CD14-positive monocyte (primary cell): Measurements from ENCODE around the gene PADI6. TPM values are rescaled to one million over a fixed set of nuclear protein-coding genes. Genes with fewer than 3 reads are reported as not detected.

ENCODE experiments used
- DNase-seq, 3 donors: peaks; one replicate each; pipeline ENCODE4 v3.0.0-alpha.2; 2011 to 2022
- H2AFZ ChIP-seq: 2 replicates; pipeline ENCODE4 v1.6.0; 2012; ENCODE audit warnings: mild to moderate bottlenecking, low read depth, low read length, inconsistent platforms; ENCODE audit not compliant: insufficient read depth, poor library complexity, severe bottlenecking
- H3K27ac ChIP-seq, 2 donors: 1 replicate in 1 of 2; 2 replicates in 1 of 2; pipeline ENCODE4 v1.5.1; 2012 to 2013; ENCODE audit warnings: low read length in 2 of 2, control low read depth in 1 of 2, inconsistent platforms in 1 of 2, low read depth in 1 of 2, mild to moderate bottlenecking in 1 of 2
- H3K27me3 ChIP-seq, 2 donors: one replicate each; pipeline versions ENCODE4 v1.6.0 to v1.6.1; 2011 to 2013; ENCODE audit warnings: low read length in 2 of 2; ENCODE audit not compliant: control insufficient read depth in 2 of 2, insufficient read depth in 2 of 2
- H3K36me3 ChIP-seq, 2 donors: replicated peaks in 1 of 2; 1 replicate in 1 of 2; 2 replicates in 1 of 2; pipeline versions ENCODE4 v1.5.1 to v1.6.1; 2012 to 2013; ENCODE audit warnings: low read length in 2 of 2, control low read depth in 1 of 2, inconsistent platforms in 1 of 2, mild to moderate bottlenecking in 1 of 2; ENCODE audit not compliant: insufficient read depth in 2 of 2, control insufficient read depth in 1 of 2
- H3K4me1 ChIP-seq, 2 donors: 1 replicate in 1 of 2; 2 replicates in 1 of 2; pipeline versions ENCODE4 v1.5.1 to v1.6.1; 2012 to 2013; ENCODE audit warnings: low read length in 2 of 2, control low read depth in 1 of 2, inconsistent platforms in 1 of 2, mild to moderate bottlenecking in 1 of 2, moderate library complexity in 1 of 2; ENCODE audit not compliant: insufficient read depth in 2 of 2, control insufficient read depth in 1 of 2
- H3K4me2 ChIP-seq: replicated peaks from 2 replicates; pipeline ENCODE3; 2012; ENCODE audit warnings: low read length, moderate library complexity, mild to moderate bottlenecking; ENCODE audit not compliant: poor library complexity, severe bottlenecking; ENCODE audit errors: extremely low read depth
- H3K4me3 ChIP-seq, 3 experiments: fragments of 200-600 bp in 1 of 3; sonication (generic) in 1 of 3; replicated peaks in 1 of 3; 1 replicate in 2 of 3; 2 replicates in 1 of 3; pipeline ENCODE4 v1.5.1; 2011 to 2013; ENCODE audit warnings: low read length in 3 of 3, mild to moderate bottlenecking in 3 of 3, control low read depth in 2 of 3, low read depth in 2 of 3, inconsistent platforms in 1 of 3, moderate library complexity in 1 of 3
- H3K79me2 ChIP-seq: 2 replicates; pipeline ENCODE4 v1.6.0; 2012; ENCODE audit warnings: mild to moderate bottlenecking, control low read depth, inconsistent platforms, low read length, moderate library complexity; ENCODE audit not compliant: insufficient read depth
- H3K9ac ChIP-seq: 2 replicates; pipeline ENCODE4 v1.6.0; 2017; ENCODE audit warnings: low read length, mild to moderate bottlenecking; ENCODE audit not compliant: insufficient read depth, poor library complexity, severe bottlenecking
- H3K9me3 ChIP-seq, 2 donors: replicated peaks in 1 of 2; 1 replicate in 1 of 2; 2 replicates in 1 of 2; pipeline versions ENCODE4 v1.5.1 to v1.6.1; 2012 to 2013; ENCODE audit warnings: low read length in 2 of 2, control low read depth in 1 of 2; ENCODE audit not compliant: control insufficient read depth in 1 of 2, insufficient read depth in 1 of 2
- H4K20me1 ChIP-seq: 2 replicates; pipeline ENCODE4 v1.6.0; 2012; ENCODE audit warnings: mild to moderate bottlenecking, low read length, control low read depth, moderate library complexity; ENCODE audit not compliant: insufficient read depth
- H3K27ac Mint-ChIP-seq, 7 donors: one replicate each; pipeline ENCODE4 v1.8.0; 2020; ENCODE audit warnings: mild to moderate bottlenecking in 7 of 7, mixed read lengths in 7 of 7, moderate library complexity in 6 of 7, inconsistent platforms in 2 of 7
- H3K27me3 Mint-ChIP-seq, 3 donors: one replicate each; pipeline ENCODE4 v1.8.0; 2021 to 2022; ENCODE audit warnings: low read depth in 3 of 3, mild to moderate bottlenecking in 3 of 3, mixed read lengths in 3 of 3, moderate library complexity in 3 of 3, inconsistent platforms in 1 of 3
- H3K36me3 Mint-ChIP-seq, 2 donors: one replicate each; pipeline ENCODE4 v1.8.0; 2020; ENCODE audit warnings: mixed read lengths in 2 of 2, inconsistent platforms in 1 of 2, mild to moderate bottlenecking in 1 of 2
- H3K4me1 Mint-ChIP-seq: one replicate; pipeline ENCODE4 v1.8.0; 2020; ENCODE audit warnings: mild to moderate bottlenecking, mixed read lengths
- H3K4me3 Mint-ChIP-seq, 2 donors: one replicate each; pipeline ENCODE4 v1.8.0; 2020; ENCODE audit warnings: mild to moderate bottlenecking in 2 of 2, mixed read lengths in 2 of 2, moderate library complexity in 1 of 2
- H3K9me3 Mint-ChIP-seq, 7 donors: one replicate each; pipeline ENCODE4 v1.8.0; 2020 to 2022; ENCODE audit warnings: mixed read lengths in 7 of 7, mild to moderate bottlenecking in 6 of 7, moderate library complexity in 6 of 7, inconsistent platforms in 2 of 7
- CTCF ChIP-seq: fragments of 200-600 bp; IDR thresholded peaks from one replicate; pipeline ENCODE4 v1.8.0; 2022; ENCODE audit warnings: antibody characterized with exemption, mild to moderate bottlenecking
- WGBS: methylation state at CpG from one replicate; pipeline ENCODE4 v1.1.5; 2013; ENCODE audit warnings: missing lambda C conversion rate; ENCODE audit not compliant: insufficient coverage; 5-methylcytosine and 5-hydroxymethylcytosine counted together
- intact Hi-C, 2 donors: fragments of 100-400 bp; cut with micrococcal nuclease; formaldehyde crosslinking; loops; one replicate each; pipeline versions ENCODE4 v1.15.0 to v1.15.1; 2023
- polyA plus RNA-seq, 3 donors: library from polyadenylated mRNA; depleted of rRNA in 1 of 3; unstranded in 2 of 3; stranded (reverse) in 1 of 3; fragments of 300-500 nt in 2 of 3; fragments of >200 nt in 1 of 3; fragmentation: Illumina TruSeq in 2 of 3; gene quantifications; 1 replicate in 2 of 3; 2 replicates in 1 of 3; pipeline ENCODE4 v1.2.3, GENCODE V29; 2012 to 2021

The PADI6 gene
- polyA plus RNA-seq, 3 donors = 0.66 to 0.83 (median 0.78) TPM

- intact Hi-C loops = loop anchor here (10.0 kb wide), 1 partner anchor 197 kb away; no protein-coding TSS in a partner anchor
- H3K4me3 Mint-ChIP-seq = peak overlapping the region; percentile 75 to 82
- peak overlapping the region in 1 of 2 donors; percentile 80 for H3K27ac ChIP-seq
- H3K9me3 Mint-ChIP-seq = peaks cover 0 to 2% (median 0%) of the 10 kb centered on the region in 7 donors
- H3K27me3 ChIP-seq = peaks cover 0 to 9% of the 10 kb centered on the region in 2 donors
- peak overlapping the region; percentile 73 for H2AFZ ChIP-seq
- H3K4me1 Mint-ChIP-seq = peaks cover 65% of the 10 kb centered on the region
- DNase-seq = peak; percentile 18 to 49 (median 27)
- H3K4me3 ChIP-seq = peak overlapping the region; percentile 86 to 92 (median 86)
- under 1% methylated on average over 107 of the region's 115 CpGs for WGBS
- H3K79me2 ChIP-seq = peaks cover 61% of the 10 kb centered on the region
- H3K36me3 Mint-ChIP-seq = peaks cover 18 to 28% of the 10 kb centered on the region in 2 donors
- peak overlapping the region; percentile 94 for H3K4me2 ChIP-seq
- peaks cover 62 to 77% of the 10 kb centered on the region in 2 donors for H3K4me1 ChIP-seq
- H4K20me1 ChIP-seq = peaks cover 45% of the 10 kb centered on the region
- H3K36me3 ChIP-seq = peaks cover 13 to 25% of the 10 kb centered on the region in 2 donors
- H3K9ac ChIP-seq = peak overlapping the region; percentile 86
- H3K27ac Mint-ChIP-seq = peak overlapping the region in 6 of 7 donors; percentile 58 to 96 (median 80)
- no peaks in the 10 kb centered on the region for H3K9me3 ChIP-seq
- TF ChIP-seq CTCF = no peak
- H3K27me3 Mint-ChIP-seq = peaks cover 6 to 15% (median 6%) of the 10 kb centered on the region in 3 donors
Measured at GRCh38 chr1:17437580-17438317, 65.8 kb downstream of the PADI6 start.

- peaks cover 12 to 23% of the 10 kb centered on the region in 2 donors for H3K36me3 Mint-ChIP-seq
- DNase-seq = peak; percentile 53 to 60 (median 59)
- intact Hi-C loops = loop anchor here (10.0 kb wide), 1 partner anchor 196 kb away; no protein-coding TSS in a partner anchor
- peaks cover 58% of the 10 kb centered on the region for H3K4me1 Mint-ChIP-seq
- WGBS = under 1% methylated on average over 61 of the region's 78 CpGs
- H3K4me1 ChIP-seq = peaks cover 54 to 68% of the 10 kb centered on the region in 2 donors
- H3K4me2 ChIP-seq = peak overlapping the region; percentile 94
- peak overlapping the region; percentile 89 to 98 (median 95) for H3K27ac Mint-ChIP-seq
- peaks cover 0 to 2% (median 0%) of the 10 kb centered on the region in 7 donors for H3K9me3 Mint-ChIP-seq
- peak overlapping the region; percentile 88 to 95 for H3K4me3 Mint-ChIP-seq
- H2AFZ ChIP-seq = peak overlapping the region; percentile 73
- peaks cover 39% of the 10 kb centered on the region for H4K20me1 ChIP-seq
- H3K79me2 ChIP-seq = peaks cover 53% of the 10 kb centered on the region
- peaks cover 0 to 9% of the 10 kb centered on the region in 2 donors for H3K27me3 ChIP-seq
- H3K27me3 Mint-ChIP-seq = peaks cover 6 to 20% (median 6%) of the 10 kb centered on the region in 3 donors
- H3K4me3 ChIP-seq = peak overlapping the region; percentile 71 to 92 (median 86)
- H3K9me3 ChIP-seq = no peaks in the 10 kb centered on the region
- peak overlapping the region; percentile 80 for H3K27ac ChIP-seq
- peak overlapping the region; percentile 86 for H3K9ac ChIP-seq
- H3K36me3 ChIP-seq = peaks cover 10 to 20% of the 10 kb centered on the region in 2 donors
- TF ChIP-seq CTCF = no peak
Measured at GRCh38 chr1:17438318-17439249, 66.6 kb downstream of the PADI6 start.
